Keratinocyte (primary cell): ENCODE measurements around the gene FSIP1. TPM values are rescaled to one million over a fixed set of nuclear protein-coding genes. Genes with fewer than 3 reads are reported as not detected.

Experiments used
- DNase-seq: peaks from one replicate; pipeline ENCODE4 v3.0.0-alpha.2; 2011; ENCODE audit warnings: low read depth, missing footprints, low spot score
- FAIRE-seq: peaks from 2 replicates; lab custom pipeline; 2011; peaks lifted over from hg19 to GRCh38; lab: Jason Lieb, UNC
- H2AFZ ChIP-seq: 2 replicates; pipeline ENCODE4 v1.6.0; 2012; ENCODE audit warnings: low read length, control low read depth, inconsistent platforms; ENCODE audit not compliant: control insufficient read depth
- H3K27ac ChIP-seq: 2 replicates; pipeline ENCODE4 v1.5.1; 2011; ENCODE audit warnings: low read length; ENCODE audit not compliant: control insufficient read depth, insufficient read depth
- H3K27me3 ChIP-seq: 3 replicates; pipeline ENCODE4 v1.6.0; 2011; ENCODE audit warnings: low read length; ENCODE audit not compliant: control insufficient read depth, insufficient read depth; ENCODE audit errors: extremely low read depth
- H3K36me3 ChIP-seq, 2 experiments: 2 replicates in 1 of 2; 3 replicates in 1 of 2; pipeline ENCODE4 v1.5.1; 2011; ENCODE audit warnings: low read length in 2 of 2, mild to moderate bottlenecking in 1 of 2; ENCODE audit not compliant: control insufficient read depth in 2 of 2, insufficient read depth in 2 of 2; ENCODE audit errors: extremely low read depth in 1 of 2
- H3K4me1 ChIP-seq: 3 replicates; pipeline ENCODE4 v1.5.1; 2011; ENCODE audit warnings: low read length; ENCODE audit not compliant: control insufficient read depth, insufficient read depth; ENCODE audit errors: extremely low read depth
- H3K4me2 ChIP-seq: 3 replicates; pipeline ENCODE4 v1.6.0; 2011; ENCODE audit warnings: low read depth, low read length; ENCODE audit not compliant: control insufficient read depth, insufficient read depth; ENCODE audit errors: extremely low read depth
- H3K4me3 ChIP-seq, 3 experiments: fragments of 200-600 bp in 1 of 3; sonication (generic) in 1 of 3; 2 replicates in 2 of 3; 3 replicates in 1 of 3; pipeline ENCODE4 v1.5.1; 2011 to 2016; ENCODE audit warnings: low read length in 3 of 3, mild to moderate bottlenecking in 3 of 3, control low read depth in 2 of 3, inconsistent platforms in 1 of 3, low read depth in 1 of 3, mixed read lengths in 1 of 3, mixed run types in 1 of 3, moderate library complexity in 1 of 3; ENCODE audit not compliant: control insufficient read depth in 2 of 3, insufficient read depth in 2 of 3; ENCODE audit errors: extremely low read depth in 1 of 3
- H3K79me2 ChIP-seq: 2 replicates; pipeline ENCODE4 v1.6.0; 2012; ENCODE audit warnings: low read length; ENCODE audit not compliant: control insufficient read depth, insufficient read depth
- H3K9ac ChIP-seq: 3 replicates; pipeline ENCODE4 v1.6.0; 2011; ENCODE audit warnings: low read length; ENCODE audit not compliant: control insufficient read depth, insufficient read depth; ENCODE audit errors: extremely low read depth
- H3K9me1 ChIP-seq: 3 replicates; pipeline ENCODE4 v1.6.0; 2011; ENCODE audit warnings: low read length; ENCODE audit not compliant: control insufficient read depth, insufficient read depth; ENCODE audit errors: extremely low read depth
- H3K9me3 ChIP-seq: 2 replicates; pipeline ENCODE4 v1.5.1; 2012; ENCODE audit warnings: low read depth, low read length; ENCODE audit not compliant: control insufficient read depth
- H4K20me1 ChIP-seq: 3 replicates; pipeline ENCODE4 v1.6.0; 2011; ENCODE audit warnings: low read length; ENCODE audit not compliant: control insufficient read depth, insufficient read depth; ENCODE audit errors: extremely low read depth
- CTCF ChIP-seq, 3 experiments: IDR thresholded peaks in 1 of 3; conservative IDR thresholded peaks in 1 of 3; optimal IDR thresholded peaks in 1 of 3; 2 replicates in 2 of 3; 3 replicates in 1 of 3; pipeline versions ENCODE3 to v1.5.1; 2011; ENCODE audit warnings: low read length in 3 of 3, mild to moderate bottlenecking in 3 of 3, moderate library complexity in 2 of 3, control low read depth in 1 of 3, inconsistent platforms in 1 of 3; ENCODE audit not compliant: insufficient read depth in 2 of 3; ENCODE audit errors: extremely low read depth in 1 of 3
- EZH2 ChIP-seq: IDR thresholded peaks from one replicate; pipeline ENCODE4 v1.6.1; 2012; ENCODE audit warnings: inconsistent platforms, mild to moderate bottlenecking, low read length, moderate library complexity
- dilution Hi-C: fragments of 300-500 bp; cut with MboI; formaldehyde crosslinking; loops from one replicate; pipeline ENCODE4 v1.7.0; 2020; ENCODE audit warnings: low sequenced_read_pairs; ENCODE audit not compliant: extremely low pct_ligation_motif_present
- polyA plus RNA-seq, 5 experiments: library from polyadenylated mRNA; depleted of rRNA in 3 of 5; stranded (reverse) in 3 of 5; stranded (forward) in 1 of 5; unstranded in 1 of 5; fragments of >200 nt; gene quantifications; 1 replicate in 1 of 5; 2 replicates in 3 of 5; 3 replicates in 1 of 5; pipeline versions ENCODE4 v1.2.1 to v1.2.3, GENCODE V29; 2011 to 2012; ENCODE audit warnings: missing spikeins in 2 of 5, low read depth in 1 of 5, low replicate concordance in 1 of 5

The FSIP1 gene
- polyA plus RNA-seq, 1 donor (not counting 4 experiments of a cell fraction or from before 2014, with no cell fraction given) = 1.5 TPM

DNA sequence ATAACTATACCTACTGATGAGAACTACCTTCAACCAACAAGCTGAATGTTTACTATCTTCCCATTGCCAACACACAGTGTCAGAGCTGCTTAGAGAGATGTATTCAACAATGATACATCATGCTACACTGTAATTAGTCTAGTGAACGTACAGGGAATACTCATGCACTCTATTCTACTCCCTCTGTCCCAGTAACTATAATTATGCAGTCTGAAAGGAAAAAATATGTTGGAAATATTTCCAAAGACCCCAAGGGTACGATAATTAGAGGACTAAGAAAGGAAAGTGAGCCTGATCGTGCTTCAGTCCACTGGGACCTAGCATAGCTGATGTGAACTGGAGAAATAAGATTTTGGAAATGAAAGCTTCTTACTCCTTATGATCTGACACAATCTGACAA lies 36.9 kb upstream of the FSIP1 start:
- dilution Hi-C loops = loop anchor here (25.0 kb wide), 1 partner anchor 93 kb away; the partner anchor contains the start of gene GPR176
- Histone ChIP-seq H3K9ac (no peak overlapping the region), H3K36me3 (no peaks in the 10 kb centered on the region), H3K9me3 (no peaks in the 10 kb centered on the region), H3K4me2 (no peak overlapping the region), H3K9me1 (no peaks in the 10 kb centered on the region), H3K27me3 (no peaks in the 10 kb centered on the region), H3K27ac (no peak overlapping the region), H2AFZ (no peak overlapping the region), H3K4me3 (no peak overlapping the region), H3K4me1 (no peaks in the 10 kb centered on the region), H4K20me1 (no peaks in the 10 kb centered on the region), H3K79me2 (no peaks in the 10 kb centered on the region)
- FAIRE-seq = no peak
- no peak for DNase-seq
- TF ChIP-seq EZH2 (no peak), CTCF (optimal IDR thresholded peaks at IDR 0.05 in 1 of 3, IDR thresholded peaks at IDR 0.05 in 1 of 3, conservative IDR thresholded peaks at IDR 0.05 in 1 of 3; ENCODE audit: extremely low read depth in 1 of 3, insufficient read depth in 2 of 3, low read length in 3 of 3) (no peak)

- H2AFZ ChIP-seq = no peak overlapping the region
- H3K27me3 ChIP-seq = no peaks in the 10 kb centered on the region
- no peaks in the 10 kb centered on the region for H3K79me2 ChIP-seq
- no peak overlapping the region for H3K9ac ChIP-seq
- H3K27ac ChIP-seq = no peak overlapping the region
- DNase-seq = no peak
- H3K9me1 ChIP-seq = no peaks in the 10 kb centered on the region
- no peak for FAIRE-seq
- no peaks in the 10 kb centered on the region for H4K20me1 ChIP-seq
- dilution Hi-C loops = loop anchor here (25.0 kb wide), 1 partner anchor 94 kb away; the partner anchor contains the start of gene GPR176
- H3K36me3 ChIP-seq = no peaks in the 10 kb centered on the region
- no peaks in the 10 kb centered on the region for H3K4me1 ChIP-seq
- H3K4me3 ChIP-seq = no peak overlapping the region
- no peak for TF ChIP-seq CTCF (optimal IDR thresholded peaks at IDR 0.05 in 1 of 3, IDR thresholded peaks at IDR 0.05 in 1 of 3, conservative IDR thresholded peaks at IDR 0.05 in 1 of 3; ENCODE audit: extremely low read depth in 1 of 3, insufficient read depth in 2 of 3, low read length in 3 of 3)
- no peak for TF ChIP-seq EZH2
- no peaks in the 10 kb centered on the region for H3K9me3 ChIP-seq
- no peak overlapping the region for H3K4me2 ChIP-seq
Measured at GRCh38 chr15:39817892-39818291, 35.3 kb upstream of the FSIP1 start.
